ENCODE measurements around the gene TIMM13.

The TIMM13 gene

DNA sequence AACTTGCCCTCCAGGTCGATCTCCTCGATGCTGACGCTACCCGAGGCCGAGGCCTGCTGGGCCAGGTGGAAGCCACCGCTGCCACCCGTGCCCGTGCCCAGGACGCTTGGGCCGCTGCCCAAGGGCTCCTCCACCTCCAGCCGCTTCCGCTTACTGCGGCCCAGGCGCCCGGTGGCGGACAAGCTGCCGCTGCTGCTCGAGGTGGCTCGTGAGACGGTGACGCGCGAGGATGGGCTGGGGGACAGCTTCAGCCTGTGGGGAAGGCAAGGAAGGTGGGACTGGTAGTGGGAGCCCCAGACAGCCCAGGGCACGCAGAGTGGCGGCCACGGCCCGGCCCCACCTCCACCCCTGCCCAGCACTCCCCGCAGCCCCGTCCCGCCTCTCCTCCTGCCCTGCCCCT is 6.5 kb upstream of the TIMM13 start:
- DNase-seq (no peak), ATAC-seq (ENCODE audit: insufficient read depth, low read depth) (peak; percentile 10; the same call in 1 of the 3 replicates)
- H3K9me3 ChIP-seq (ENCODE audit: insufficient read depth, low read length, severe bottlenecking), result no peaks in the 10 kb centered on the region

GRCh38 chr19:2432131-2432848 is 4.9 kb upstream of the TIMM13 start:
- TF ChIP-seq, protein P1, sequence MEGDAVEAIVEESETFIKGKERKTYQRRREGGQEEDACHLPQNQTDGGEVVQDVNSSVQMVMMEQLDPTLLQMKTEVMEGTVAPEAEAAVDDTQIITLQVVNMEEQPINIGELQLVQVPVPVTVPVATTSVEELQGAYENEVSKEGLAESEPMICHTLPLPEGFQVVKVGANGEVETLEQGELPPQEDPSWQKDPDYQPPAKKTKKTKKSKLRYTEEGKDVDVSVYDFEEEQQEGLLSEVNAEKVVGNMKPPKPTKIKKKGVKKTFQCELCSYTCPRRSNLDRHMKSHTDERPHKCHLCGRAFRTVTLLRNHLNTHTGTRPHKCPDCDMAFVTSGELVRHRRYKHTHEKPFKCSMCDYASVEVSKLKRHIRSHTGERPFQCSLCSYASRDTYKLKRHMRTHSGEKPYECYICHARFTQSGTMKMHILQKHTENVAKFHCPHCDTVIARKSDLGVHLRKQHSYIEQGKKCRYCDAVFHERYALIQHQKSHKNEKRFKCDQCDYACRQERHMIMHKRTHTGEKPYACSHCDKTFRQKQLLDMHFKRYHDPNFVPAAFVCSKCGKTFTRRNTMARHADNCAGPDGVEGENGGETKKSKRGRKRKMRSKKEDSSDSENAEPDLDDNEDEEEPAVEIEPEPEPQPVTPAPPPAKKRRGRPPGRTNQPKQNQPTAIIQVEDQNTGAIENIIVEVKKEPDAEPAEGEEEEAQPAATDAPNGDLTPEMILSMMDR (IDR thresholded peaks at IDR 0.05; ENCODE audit: borderline replicate concordance, extremely low read depth, low read length, poor library complexity, severe bottlenecking), result no peak
- no peak for TF ChIP-seq EZH2 (IDR thresholded peaks at IDR 0.05; ENCODE audit: borderline replicate concordance, low read depth, low read length, severe bottlenecking)
- peaks cover 40% of the 10 kb centered on the region for H4K20me1 ChIP-seq (ENCODE audit: insufficient read depth, low read length)

More for the DNA sequence above, 6.5 kb upstream of the TIMM13 start:
- Histone ChIP-seq H3K27me3 (ENCODE audit: insufficient read depth, low read length, poor library complexity) (no peaks in the 10 kb centered on the region), H3K79me2 (ENCODE audit: insufficient read depth, low read length) (peaks cover 30% of the 10 kb centered on the region), H3K9ac (ENCODE audit: low read depth, low read length) (no peak overlapping the region), H4K20me1 (ENCODE audit: insufficient read depth, low read length) (peaks cover 53% of the 10 kb centered on the region), H3K4me1 (ENCODE audit: insufficient read depth, low read length) (no peaks in the 10 kb centered on the region; the same call in 1 of the 2 replicates), H3K4me2 (ENCODE audit: insufficient read depth, low read length) (no peak overlapping the region), H3K4me3 (ENCODE audit: low read depth in 1 of 2, low read length in 2 of 2) (no peak overlapping the region), H2AFZ (ENCODE audit: low read depth, low read length) (no peak overlapping the region), H3K27ac (ENCODE audit: low read length) (no peak overlapping the region), H3K36me3 (ENCODE audit: insufficient read depth, low read length) (peaks cover 87% of the 10 kb centered on the region)
- TF ChIP-seq EZH2 (IDR thresholded peaks at IDR 0.05; ENCODE audit: borderline replicate concordance, low read depth, low read length, severe bottlenecking), result no peak
- TF ChIP-seq, protein P1 (IDR thresholded peaks at IDR 0.05; ENCODE audit: borderline replicate concordance, extremely low read depth, low read length, poor library complexity, severe bottlenecking), result no peak

GRCh38 chr19:2431318-2432055 is 4.1 kb upstream of the TIMM13 start:
- Histone ChIP-seq H3K4me1 (ENCODE audit: insufficient read depth, low read length) (peaks cover 12% of the 10 kb centered on the region), H3K4me2 (ENCODE audit: insufficient read depth, low read length) (no peak overlapping the region), H3K9ac (ENCODE audit: low read depth, low read length) (no peak overlapping the region), H3K27me3 (ENCODE audit: insufficient read depth, low read length, poor library complexity) (no peaks in the 10 kb centered on the region), H3K9me3 (ENCODE audit: insufficient read depth, low read length, severe bottlenecking) (no peaks in the 10 kb centered on the region), H2AFZ (ENCODE audit: low read depth, low read length) (no peak overlapping the region), H3K27ac (ENCODE audit: low read length) (no peak overlapping the region), H3K36me3 (ENCODE audit: insufficient read depth, low read length) (peaks cover 73% of the 10 kb centered on the region), H3K79me2 (ENCODE audit: insufficient read depth, low read length) (peaks cover 16% of the 10 kb centered on the region), H4K20me1 (ENCODE audit: insufficient read depth, low read length) (peaks cover 44% of the 10 kb centered on the region), H3K4me3 (ENCODE audit: low read depth in 1 of 2, low read length in 2 of 2) (no peak overlapping the region)
- no peak for ATAC-seq (ENCODE audit: insufficient read depth, low read depth)
- no peak for TF ChIP-seq EZH2 (IDR thresholded peaks at IDR 0.05; ENCODE audit: borderline replicate concordance, low read depth, low read length, severe bottlenecking)
- TF ChIP-seq, protein P1 (IDR thresholded peaks at IDR 0.05; ENCODE audit: borderline replicate concordance, extremely low read depth, low read length, poor library complexity, severe bottlenecking), result no peak
- DNase-seq, result no peak

More at GRCh38 chr19:2432131-2432848, 4.9 kb upstream of the TIMM13 start:
- Histone ChIP-seq H3K4me2 (ENCODE audit: insufficient read depth, low read length) (no peak overlapping the region), H3K9me3 (ENCODE audit: insufficient read depth, low read length, severe bottlenecking) (no peaks in the 10 kb centered on the region), H3K9ac (ENCODE audit: low read depth, low read length) (no peak overlapping the region), H3K27ac (ENCODE audit: low read length) (no peak overlapping the region), H2AFZ (ENCODE audit: low read depth, low read length) (no peak overlapping the region), H3K27me3 (ENCODE audit: insufficient read depth, low read length, poor library complexity) (no peaks in the 10 kb centered on the region), H3K36me3 (ENCODE audit: insufficient read depth, low read length) (peaks cover 72% of the 10 kb centered on the region), H3K79me2 (ENCODE audit: insufficient read depth, low read length) (peaks cover 15% of the 10 kb centered on the region), H3K4me3 (ENCODE audit: low read depth in 1 of 2, low read length in 2 of 2) (no peak overlapping the region), H3K4me1 (ENCODE audit: insufficient read depth, low read length) (peaks cover 8% of the 10 kb centered on the region)
- no peak for DNase-seq
- no peak for ATAC-seq (ENCODE audit: insufficient read depth, low read depth)
